Retinal pigment epithelial cell (primary cell): Measurements from ENCODE around the gene MTCL1.

Experiments
- DNase-seq: peaks from one replicate; pipeline ENCODE4 v3.0.0-alpha.2; 2010; ENCODE audit warnings: low read depth
- H3K4me3 ChIP-seq: 2 replicates; pipeline ENCODE4 v1.5.1; 2011; ENCODE audit warnings: mild to moderate bottlenecking, low read length, control low read depth, moderate library complexity
- TF ChIP-seq, protein P1 (sequence below): conservative IDR thresholded peaks from 2 replicates; pipeline ENCODE4 v1.5.1; 2011; ENCODE audit warnings: low read depth, low read length, control low read depth, inconsistent platforms

The MTCL1 gene

GRCh38 chr18:8741532-8741931, 36.2 kb downstream of the MTCL1 start:
- no peak overlapping the region for H3K4me3 ChIP-seq
- DNase-seq, result no peak
- TF ChIP-seq, protein P1, sequence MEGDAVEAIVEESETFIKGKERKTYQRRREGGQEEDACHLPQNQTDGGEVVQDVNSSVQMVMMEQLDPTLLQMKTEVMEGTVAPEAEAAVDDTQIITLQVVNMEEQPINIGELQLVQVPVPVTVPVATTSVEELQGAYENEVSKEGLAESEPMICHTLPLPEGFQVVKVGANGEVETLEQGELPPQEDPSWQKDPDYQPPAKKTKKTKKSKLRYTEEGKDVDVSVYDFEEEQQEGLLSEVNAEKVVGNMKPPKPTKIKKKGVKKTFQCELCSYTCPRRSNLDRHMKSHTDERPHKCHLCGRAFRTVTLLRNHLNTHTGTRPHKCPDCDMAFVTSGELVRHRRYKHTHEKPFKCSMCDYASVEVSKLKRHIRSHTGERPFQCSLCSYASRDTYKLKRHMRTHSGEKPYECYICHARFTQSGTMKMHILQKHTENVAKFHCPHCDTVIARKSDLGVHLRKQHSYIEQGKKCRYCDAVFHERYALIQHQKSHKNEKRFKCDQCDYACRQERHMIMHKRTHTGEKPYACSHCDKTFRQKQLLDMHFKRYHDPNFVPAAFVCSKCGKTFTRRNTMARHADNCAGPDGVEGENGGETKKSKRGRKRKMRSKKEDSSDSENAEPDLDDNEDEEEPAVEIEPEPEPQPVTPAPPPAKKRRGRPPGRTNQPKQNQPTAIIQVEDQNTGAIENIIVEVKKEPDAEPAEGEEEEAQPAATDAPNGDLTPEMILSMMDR, result no peak

GRCh38 chr18:8742387-8743361, 37.3 kb downstream of the MTCL1 start:
- H3K4me3 ChIP-seq, result no peak overlapping the region
- TF ChIP-seq, protein P1, result no peak
- no peak for DNase-seq

DNA sequence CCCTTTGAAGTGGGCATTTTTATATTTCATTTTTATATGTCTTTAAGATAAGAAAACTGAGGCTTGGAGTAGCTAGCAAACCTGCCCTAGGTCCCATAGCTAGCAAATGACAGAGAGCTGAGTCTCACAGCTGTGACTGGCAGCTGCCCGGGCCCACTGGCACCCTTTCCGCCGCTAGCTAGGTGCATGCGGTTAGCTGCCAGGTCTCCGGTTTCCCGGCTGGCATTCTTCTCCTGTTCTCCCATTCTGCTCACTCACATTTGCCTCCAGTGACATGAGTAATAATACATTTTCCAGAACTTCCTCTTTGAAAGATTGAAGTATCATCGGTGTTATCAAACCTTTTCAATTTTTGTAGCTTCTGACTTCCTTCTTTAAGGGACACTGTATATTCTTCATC, 38.7 kb downstream of the MTCL1 start:
- TF ChIP-seq, protein P1, result no peak
- no peak for DNase-seq
- no peak overlapping the region for H3K4me3 ChIP-seq

DNA sequence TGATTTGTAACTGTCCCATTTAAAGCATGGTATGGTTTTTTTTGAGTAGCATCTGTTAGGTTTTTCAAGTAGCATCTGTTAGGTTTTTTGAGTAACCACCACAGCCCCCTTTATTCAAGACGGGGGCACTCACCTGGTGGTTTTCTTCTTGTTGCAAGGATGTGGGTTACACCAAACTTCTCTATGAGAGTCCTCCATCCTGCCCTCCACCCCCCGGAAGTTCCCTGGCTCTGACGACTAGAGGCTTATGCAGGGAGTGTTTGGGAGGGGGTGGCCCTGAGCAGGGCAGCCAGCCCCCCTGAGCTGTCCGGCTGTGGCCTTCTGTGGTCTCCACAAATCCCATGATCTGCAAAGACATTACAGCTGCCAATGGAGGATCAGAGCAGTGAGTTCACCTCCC, 39.3 kb downstream of the MTCL1 start:
- no peak overlapping the region for H3K4me3 ChIP-seq
- no peak for DNase-seq
- TF ChIP-seq, protein P1, result no peak

DNA sequence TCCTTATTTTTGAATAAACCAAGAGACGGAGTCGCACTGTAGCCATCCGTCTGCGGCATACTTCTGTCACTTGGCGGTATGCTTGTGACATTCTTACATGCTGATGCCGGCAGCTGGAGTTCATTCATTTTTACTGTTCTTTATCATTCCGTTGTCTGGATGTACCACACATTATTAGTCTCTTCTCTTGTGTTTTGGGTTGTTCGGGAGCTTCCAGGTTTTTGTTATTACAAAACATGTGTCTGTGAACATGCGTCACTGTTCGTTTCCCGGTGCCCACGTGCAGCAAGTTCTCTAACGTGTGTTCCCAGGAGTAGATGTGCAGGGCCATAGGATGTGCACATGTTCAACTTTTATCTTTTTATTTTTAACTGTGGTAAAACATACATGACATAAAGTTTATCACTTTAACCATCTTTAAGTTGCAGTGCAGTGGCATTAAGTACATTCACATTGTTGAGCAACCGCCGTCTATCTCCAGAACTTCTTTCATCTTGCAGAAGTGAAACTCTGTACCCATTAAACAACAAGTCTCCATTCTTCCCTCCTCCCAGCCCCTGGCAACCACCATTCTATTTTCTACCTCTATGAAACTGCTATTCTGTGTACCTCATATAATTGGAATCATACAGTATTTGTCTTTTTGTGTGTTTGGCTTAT, 40.1 kb downstream of the MTCL1 start:
- TF ChIP-seq, protein P1, result no peak
- DNase-seq, result no peak
- H3K4me3 ChIP-seq, result no peak overlapping the region

DNA sequence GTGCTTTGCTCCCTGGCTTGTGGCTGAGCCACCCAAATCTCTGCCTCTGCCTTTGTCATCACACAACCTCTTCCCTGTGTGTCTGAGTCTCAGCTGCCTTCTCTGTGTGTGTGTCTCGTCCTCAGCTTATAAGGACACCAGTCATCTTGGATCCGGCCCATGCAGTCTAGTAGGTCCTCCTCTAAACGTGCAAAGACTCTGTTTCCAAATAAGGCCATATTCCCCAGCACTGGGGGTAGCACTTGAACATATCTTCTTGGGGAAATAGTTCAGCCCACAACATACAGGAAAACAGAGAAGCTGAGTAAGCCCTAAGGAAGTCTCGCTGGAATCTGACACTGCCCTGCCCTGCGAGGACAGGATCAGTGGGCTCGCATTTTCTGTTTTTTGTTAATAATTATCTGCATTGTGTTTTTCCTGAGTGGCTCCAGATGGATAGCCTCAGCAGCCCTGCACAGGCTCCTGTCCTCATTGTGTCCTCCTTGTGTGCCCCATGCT, 42.1 kb downstream of the MTCL1 start:
- DNase-seq, result no peak
- no peak overlapping the region for H3K4me3 ChIP-seq
- TF ChIP-seq, protein P1, result no peak
